Activated CD4-positive, alpha-beta memory T cell treated with anti-CD3 and anti-CD28 coated beads, Interleukin-2, amount 10 ng/mL, durations not matched to agents 7 days and 5 days (primary cell): ENCODE results near the gene FBXL7. TPM values are rescaled to one million over a fixed set of nuclear protein-coding genes. Genes with fewer than 3 reads are reported as not detected.

Experiments
- CTCF ChIA-PET: fragments of 350-600 bp; sonication (Branson Sonifier 250); formaldehyde crosslinking; loops from one replicate; lab custom pipeline; 2021; ENCODE audit warnings: antibody characterized with exemption, inconsistent platforms; lab: Charles Lee
- POLR2A ChIA-PET: fragments of 350-600 bp; sonication (Branson Sonifier 250); formaldehyde crosslinking; loops from one replicate; lab custom pipeline; 2021; ENCODE audit warnings: antibody characterized with exemption; lab: Charles Lee
- DNase-seq: peaks from one replicate; pipeline ENCODE4 v3.0.0-alpha.2; 2020
- H3K27ac Mint-ChIP-seq: one replicate; pipeline ENCODE4 v1.8.0; 2021; ENCODE audit warnings: mild to moderate bottlenecking, mixed read lengths
- H3K27me3 Mint-ChIP-seq: one replicate; pipeline ENCODE4 v1.8.0; 2021; ENCODE audit warnings: mixed read lengths
- H3K36me3 Mint-ChIP-seq: one replicate; pipeline ENCODE4 v1.8.0; 2021; ENCODE audit warnings: low read depth, mixed read lengths
- H3K4me1 Mint-ChIP-seq: one replicate; pipeline ENCODE4 v1.8.0; 2021; ENCODE audit warnings: mixed read lengths
- H3K4me3 Mint-ChIP-seq: one replicate; pipeline ENCODE4 v1.8.0; 2021; ENCODE audit warnings: mild to moderate bottlenecking, mixed read lengths
- H3K9me3 Mint-ChIP-seq: one replicate; pipeline ENCODE4 v1.8.0; 2021; ENCODE audit warnings: mixed read lengths
- total RNA-seq, 2 experiments: library from RNA; stranded (reverse); gene quantifications; one replicate each; pipeline ENCODE4 v1.2.3, GENCODE V29; 2021

The FBXL7 gene
- total RNA-seq, 2 experiments from 2014 or later = not detected

DNA sequence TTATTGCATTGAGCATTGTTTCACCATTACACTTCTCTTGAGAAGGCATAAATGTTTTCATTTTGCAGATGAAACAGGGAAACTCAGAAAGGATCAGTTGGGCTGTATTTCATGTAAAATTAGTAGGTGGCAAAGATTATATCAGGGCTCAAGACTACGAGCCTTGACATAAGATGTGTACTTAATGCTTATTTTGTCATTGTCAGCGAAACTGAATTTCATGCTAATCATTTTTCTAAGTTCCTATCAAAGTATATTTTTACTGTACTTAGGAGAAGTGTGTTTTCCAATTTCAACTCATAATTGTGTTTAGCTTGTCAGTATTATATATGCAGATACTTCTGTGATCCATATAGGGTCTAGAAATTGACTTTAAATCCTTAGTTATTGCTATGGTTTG is 123.8 kb downstream of the FBXL7 start:
- ChIA-PET CTCF (no interaction called here), POLR2A (no interaction called here)
- DNase-seq = no peak
- Mint-ChIP-seq H3K36me3 (no peaks in the 10 kb centered on the region), H3K4me1 (no peaks in the 10 kb centered on the region), H3K27me3 (no peaks in the 10 kb centered on the region), H3K27ac (no peak overlapping the region), H3K9me3 (peaks cover 12% of the 10 kb centered on the region), H3K4me3 (no peak overlapping the region)

DNA sequence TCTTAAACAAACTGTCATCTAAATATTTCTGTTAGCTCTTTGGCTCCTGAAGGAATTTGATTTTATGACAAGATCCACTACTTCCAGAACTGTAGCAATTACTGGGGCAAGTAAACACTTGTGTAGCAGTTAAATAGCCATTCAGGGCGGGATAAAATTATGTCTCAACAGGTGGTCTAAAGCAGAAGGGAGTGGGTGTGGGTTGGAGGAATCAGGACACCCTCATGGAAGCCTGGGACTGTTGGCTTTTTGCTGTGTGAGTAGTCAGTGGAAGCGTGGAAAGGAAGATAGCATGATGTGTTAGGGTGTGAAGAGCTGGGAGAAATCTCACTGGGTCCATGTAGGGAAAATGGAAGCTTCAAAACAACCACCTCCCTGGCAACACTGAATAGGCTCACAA is 127.1 kb downstream of the FBXL7 start:
- Mint-ChIP-seq H3K36me3 (no peaks in the 10 kb centered on the region), H3K4me1 (no peaks in the 10 kb centered on the region), H3K9me3 (peaks cover 4% of the 10 kb centered on the region), H3K4me3 (no peak overlapping the region), H3K27me3 (no peaks in the 10 kb centered on the region), H3K27ac (no peak overlapping the region)
- CTCF ChIA-PET = no interaction called here
- DNase-seq = no peak
- POLR2A ChIA-PET = no interaction called here

DNA sequence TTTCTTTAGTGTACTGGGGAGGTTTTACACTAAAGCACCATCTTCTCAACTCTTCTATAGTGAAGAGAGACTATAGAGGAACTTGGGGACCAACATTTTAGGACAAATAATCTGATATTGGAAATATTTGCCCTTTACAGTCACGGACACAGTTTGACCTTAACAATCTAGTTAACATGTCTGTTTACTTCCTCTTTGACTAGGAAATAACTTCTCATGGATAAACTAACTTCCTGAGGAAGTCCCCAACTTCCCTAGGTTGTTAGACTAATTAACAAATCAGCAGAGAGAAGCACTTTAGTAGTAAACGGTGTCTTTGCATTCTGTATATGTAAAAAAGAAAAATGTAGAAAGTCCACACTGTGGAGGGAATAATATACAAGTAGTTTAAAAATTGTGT is 127.7 kb downstream of the FBXL7 start:
- Mint-ChIP-seq H3K27me3 (no peaks in the 10 kb centered on the region), H3K27ac (no peak overlapping the region), H3K36me3 (no peaks in the 10 kb centered on the region), H3K9me3 (peaks cover 4% of the 10 kb centered on the region), H3K4me1 (no peaks in the 10 kb centered on the region), H3K4me3 (no peak overlapping the region)
- POLR2A ChIA-PET = no interaction called here
- CTCF ChIA-PET = no interaction called here
- no peak for DNase-seq

DNA sequence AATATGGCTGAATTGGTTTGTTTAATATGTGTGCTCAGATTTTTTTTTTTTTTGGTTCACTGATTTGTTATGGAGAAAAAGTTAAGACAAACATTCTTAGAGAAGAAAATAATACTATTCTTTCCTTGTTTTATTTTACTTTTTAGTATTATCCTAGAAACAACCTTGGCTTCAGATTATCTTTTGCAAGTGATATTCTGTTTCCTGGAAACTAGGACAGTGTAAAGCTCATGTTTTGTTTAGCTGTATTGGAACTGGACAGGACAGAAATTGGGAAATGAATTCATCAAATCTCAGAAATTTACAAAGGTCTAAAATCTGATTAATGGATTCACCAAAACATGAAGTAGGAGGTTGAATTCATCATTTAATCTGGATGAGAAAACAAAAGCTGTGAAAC is 130.5 kb downstream of the FBXL7 start:
- CTCF ChIA-PET = no interaction called here
- H3K4me1 Mint-ChIP-seq = no peaks in the 10 kb centered on the region
- H3K4me3 Mint-ChIP-seq = no peak overlapping the region
- H3K36me3 Mint-ChIP-seq = no peaks in the 10 kb centered on the region
- H3K27me3 Mint-ChIP-seq = no peaks in the 10 kb centered on the region
- H3K9me3 Mint-ChIP-seq = peaks cover 2% of the 10 kb centered on the region
- no peak overlapping the region for H3K27ac Mint-ChIP-seq
- no peak for DNase-seq
- POLR2A ChIA-PET = no interaction called here

DNA sequence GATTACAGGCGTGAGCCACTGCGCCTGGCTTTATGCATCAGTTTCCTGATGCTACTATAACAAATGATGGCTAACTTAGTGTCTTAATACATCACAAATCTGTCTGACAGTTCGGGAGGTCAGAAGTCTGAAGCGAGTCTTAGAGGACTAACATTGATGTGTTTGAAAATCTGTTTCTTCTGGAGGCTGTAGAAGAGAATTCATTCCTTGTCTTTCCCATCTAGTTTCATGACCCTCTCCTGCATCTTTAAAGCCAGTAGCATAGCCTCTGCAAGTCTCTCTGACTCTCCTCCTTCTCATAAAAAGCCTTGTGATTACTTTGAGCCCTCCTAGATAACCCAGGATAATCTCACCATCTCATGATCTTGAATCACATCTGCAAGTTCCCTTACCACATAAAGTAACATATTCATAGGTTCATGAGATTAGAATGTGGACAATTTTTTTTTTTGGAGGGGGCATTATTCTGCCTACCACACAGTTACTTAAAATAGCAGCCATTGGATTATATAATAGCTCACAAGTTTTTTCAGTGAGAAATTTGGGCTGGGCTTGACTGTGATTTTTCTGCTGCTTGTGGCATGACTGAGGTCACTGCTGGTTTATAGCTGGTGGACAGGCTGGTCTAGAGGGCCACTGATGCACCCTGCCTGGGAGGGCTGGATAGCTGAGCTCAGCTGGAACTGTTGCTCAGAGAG is 134.8 kb downstream of the FBXL7 start:
- Mint-ChIP-seq H3K4me3 (no peak overlapping the region), H3K9me3 (peaks cover 7% of the 10 kb centered on the region), H3K4me1 (no peaks in the 10 kb centered on the region), H3K27ac (no peak overlapping the region), H3K36me3 (no peaks in the 10 kb centered on the region), H3K27me3 (no peaks in the 10 kb centered on the region)
- CTCF ChIA-PET = interaction anchor here (0.6 to 0.7 kb wide), 2 partner anchors 9 to 22 kb away, joined by 3 to 4 read pairs; no protein-coding TSS in a partner anchor
- no peak for DNase-seq
- POLR2A ChIA-PET = no interaction called here

DNA sequence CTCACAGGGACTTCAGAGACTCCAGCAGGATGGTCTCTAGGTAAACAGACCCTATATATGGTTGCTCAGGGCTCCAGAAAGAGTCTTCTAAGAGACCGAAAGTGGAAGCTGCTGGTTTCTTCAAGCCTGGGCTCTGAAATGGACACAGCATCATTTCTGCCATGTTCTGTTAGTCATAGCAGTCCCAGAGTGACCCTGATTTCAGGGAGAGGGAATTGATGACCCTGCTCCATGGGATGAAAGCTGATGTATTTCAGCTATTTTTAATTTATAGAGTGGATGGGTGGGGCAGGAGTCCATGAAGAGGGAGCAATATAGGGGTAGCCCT is 135.3 kb downstream of the FBXL7 start:
- Mint-ChIP-seq H3K27me3 (no peaks in the 10 kb centered on the region), H3K36me3 (no peaks in the 10 kb centered on the region), H3K27ac (no peak overlapping the region), H3K4me1 (no peaks in the 10 kb centered on the region), H3K4me3 (no peak overlapping the region), H3K9me3 (peaks cover 7% of the 10 kb centered on the region)
- POLR2A ChIA-PET = no interaction called here
- DNase-seq = no peak
- CTCF ChIA-PET = no interaction called here

DNA sequence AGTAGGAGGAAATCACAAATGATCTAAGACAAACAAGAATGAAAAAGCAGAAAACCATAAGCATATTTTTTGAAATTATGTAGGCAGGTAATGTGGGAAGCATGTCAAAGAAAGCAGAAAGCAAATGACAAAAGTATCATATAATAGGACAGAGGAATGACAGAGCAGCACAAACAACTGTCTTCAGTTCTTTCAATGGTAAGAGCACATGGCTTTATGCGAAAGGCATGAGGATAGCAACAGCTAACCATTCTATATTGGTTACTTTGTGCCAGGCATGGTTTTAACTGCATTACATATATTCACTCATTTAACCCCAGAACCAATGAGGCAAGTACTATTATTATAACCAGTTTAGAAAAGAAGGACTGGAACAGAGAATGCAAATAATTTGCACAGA is 137.4 kb downstream of the FBXL7 start:
- peaks cover 7% of the 10 kb centered on the region for H3K9me3 Mint-ChIP-seq
- ChIA-PET POLR2A (no interaction called here), CTCF (no interaction called here)
- H3K4me3 Mint-ChIP-seq = no peak overlapping the region
- no peak overlapping the region for H3K27ac Mint-ChIP-seq
- H3K4me1 Mint-ChIP-seq = no peaks in the 10 kb centered on the region
- no peak for DNase-seq
- no peaks in the 10 kb centered on the region for H3K36me3 Mint-ChIP-seq
- no peaks in the 10 kb centered on the region for H3K27me3 Mint-ChIP-seq

DNA sequence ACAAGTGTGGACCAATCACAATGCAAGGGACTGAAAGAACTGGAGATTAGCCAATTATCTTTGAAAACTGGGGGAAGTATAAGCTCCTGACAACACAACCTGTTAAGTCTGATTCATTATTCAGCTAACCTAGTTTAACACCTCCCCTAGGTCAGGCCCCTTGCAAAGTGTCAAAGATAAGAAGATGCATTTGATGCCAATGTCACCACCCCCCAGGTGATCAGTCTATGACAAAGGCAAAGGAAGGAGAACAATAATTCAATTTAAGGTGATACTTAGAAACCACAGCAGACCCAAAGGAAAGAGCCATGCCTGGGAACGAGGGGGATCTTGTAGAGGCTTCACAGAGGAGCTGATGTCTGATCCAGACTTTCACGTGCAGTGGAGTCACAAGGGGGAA is 137.9 kb downstream of the FBXL7 start:
- DNase-seq = no peak
- H3K4me3 Mint-ChIP-seq = no peak overlapping the region
- CTCF ChIA-PET = no interaction called here
- H3K9me3 Mint-ChIP-seq = peaks cover 7% of the 10 kb centered on the region
- no peak overlapping the region for H3K27ac Mint-ChIP-seq
- H3K4me1 Mint-ChIP-seq = no peaks in the 10 kb centered on the region
- H3K27me3 Mint-ChIP-seq = no peaks in the 10 kb centered on the region
- H3K36me3 Mint-ChIP-seq = no peaks in the 10 kb centered on the region
- POLR2A ChIA-PET = no interaction called here

DNA sequence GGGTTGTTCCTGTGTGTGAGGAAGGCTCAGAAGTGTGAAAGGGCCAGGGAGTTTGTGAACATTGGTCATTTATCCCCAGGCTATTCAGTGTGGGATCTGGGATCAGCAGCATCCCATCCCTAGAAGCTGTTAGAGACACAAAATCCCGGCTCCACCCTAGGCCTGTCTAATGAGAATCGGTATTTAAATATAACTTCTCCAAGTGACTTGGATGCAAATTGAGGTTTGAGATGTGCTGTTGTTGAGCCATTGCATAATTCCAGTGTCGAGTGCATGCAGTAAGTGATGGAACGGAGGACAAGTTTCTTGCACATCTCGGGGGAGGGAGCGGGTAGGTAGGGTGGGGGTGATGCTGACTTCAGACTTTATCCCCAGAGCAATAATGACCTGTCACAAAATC is 138.3 kb downstream of the FBXL7 start:
- peaks cover 7% of the 10 kb centered on the region for H3K9me3 Mint-ChIP-seq
- H3K36me3 Mint-ChIP-seq = no peaks in the 10 kb centered on the region
- ChIA-PET POLR2A (no interaction called here), CTCF (no interaction called here)
- no peak overlapping the region for H3K27ac Mint-ChIP-seq
- no peak for DNase-seq
- no peak overlapping the region for H3K4me3 Mint-ChIP-seq
- H3K4me1 Mint-ChIP-seq = no peaks in the 10 kb centered on the region
- no peaks in the 10 kb centered on the region for H3K27me3 Mint-ChIP-seq

DNA sequence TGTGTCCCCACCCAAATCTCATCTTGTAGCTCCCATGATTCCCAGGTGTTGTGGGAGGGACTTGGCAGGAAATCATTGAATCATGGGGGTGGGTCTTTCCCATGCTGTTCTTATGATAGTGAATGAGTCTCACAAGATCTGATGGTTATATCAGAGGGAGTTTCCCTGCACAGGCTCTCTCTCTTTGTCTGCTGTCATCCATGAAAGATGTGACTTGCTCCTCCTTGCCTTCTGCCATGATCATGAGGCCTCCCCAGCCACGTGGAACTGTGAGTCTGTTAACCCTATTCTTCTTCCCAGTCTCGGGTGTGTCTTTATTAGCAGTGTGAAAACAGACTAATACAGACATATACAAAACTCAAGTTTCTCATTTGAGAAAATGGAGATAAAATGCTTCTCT is 139.3 kb downstream of the FBXL7 start:
- Mint-ChIP-seq H3K36me3 (no peaks in the 10 kb centered on the region), H3K4me1 (no peaks in the 10 kb centered on the region), H3K27ac (no peak overlapping the region), H3K4me3 (no peak overlapping the region), H3K27me3 (no peaks in the 10 kb centered on the region), H3K9me3 (peaks cover 9% of the 10 kb centered on the region)
- ChIA-PET CTCF (no interaction called here), POLR2A (no interaction called here)
- DNase-seq = no peak

DNA sequence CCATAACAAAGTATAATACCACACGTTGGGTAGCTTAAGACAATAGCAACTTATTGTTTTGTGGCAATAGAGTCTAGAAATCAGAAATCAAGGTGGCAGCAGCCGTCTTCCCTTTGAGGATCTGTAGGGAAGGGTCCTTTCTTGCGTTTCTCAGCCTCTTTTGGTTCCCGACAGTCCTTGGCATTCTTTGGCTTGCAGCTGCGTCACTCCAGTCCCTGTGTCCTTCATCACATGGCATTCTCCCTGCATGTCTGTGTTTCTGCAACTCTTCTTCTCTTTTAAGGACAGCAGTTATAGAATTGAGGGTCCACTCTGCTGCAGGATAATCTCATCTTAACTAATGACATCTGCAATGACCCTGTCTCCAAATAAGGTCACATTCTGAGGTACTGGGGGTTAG is 140.1 kb downstream of the FBXL7 start:
- H3K4me1 Mint-ChIP-seq = no peaks in the 10 kb centered on the region
- H3K9me3 Mint-ChIP-seq = peaks cover 12% of the 10 kb centered on the region
- no peaks in the 10 kb centered on the region for H3K27me3 Mint-ChIP-seq
- POLR2A ChIA-PET = no interaction called here
- CTCF ChIA-PET = no interaction called here
- no peak overlapping the region for H3K27ac Mint-ChIP-seq
- DNase-seq = no peak
- no peak overlapping the region for H3K4me3 Mint-ChIP-seq
- no peaks in the 10 kb centered on the region for H3K36me3 Mint-ChIP-seq

DNA sequence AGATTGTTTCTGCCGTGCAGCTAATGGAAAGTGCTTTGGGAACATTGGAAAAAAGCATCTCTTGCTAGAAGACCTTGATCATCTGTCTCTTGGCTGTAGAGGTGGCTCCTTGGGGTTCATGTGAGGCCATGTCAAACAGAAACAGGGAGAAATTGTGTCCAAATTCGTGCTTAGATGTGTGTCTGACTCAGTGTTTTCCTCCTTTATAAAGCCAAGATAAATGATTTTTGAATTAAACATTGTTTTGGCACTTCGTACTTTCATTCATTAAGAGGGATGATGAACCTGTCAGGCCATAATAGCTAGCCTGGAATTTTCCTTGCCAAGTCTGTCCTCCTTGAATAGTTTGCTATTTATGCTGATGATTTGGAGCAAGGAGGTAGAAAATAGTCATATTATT is 143.8 kb downstream of the FBXL7 start:
- no peaks in the 10 kb centered on the region for H3K27me3 Mint-ChIP-seq
- ChIA-PET CTCF (no interaction called here), POLR2A (no interaction called here)
- H3K4me3 Mint-ChIP-seq = no peak overlapping the region
- no peaks in the 10 kb centered on the region for H3K36me3 Mint-ChIP-seq
- H3K27ac Mint-ChIP-seq = no peak overlapping the region
- no peaks in the 10 kb centered on the region for H3K4me1 Mint-ChIP-seq
- DNase-seq = no peak
- peaks cover 9% of the 10 kb centered on the region for H3K9me3 Mint-ChIP-seq

DNA sequence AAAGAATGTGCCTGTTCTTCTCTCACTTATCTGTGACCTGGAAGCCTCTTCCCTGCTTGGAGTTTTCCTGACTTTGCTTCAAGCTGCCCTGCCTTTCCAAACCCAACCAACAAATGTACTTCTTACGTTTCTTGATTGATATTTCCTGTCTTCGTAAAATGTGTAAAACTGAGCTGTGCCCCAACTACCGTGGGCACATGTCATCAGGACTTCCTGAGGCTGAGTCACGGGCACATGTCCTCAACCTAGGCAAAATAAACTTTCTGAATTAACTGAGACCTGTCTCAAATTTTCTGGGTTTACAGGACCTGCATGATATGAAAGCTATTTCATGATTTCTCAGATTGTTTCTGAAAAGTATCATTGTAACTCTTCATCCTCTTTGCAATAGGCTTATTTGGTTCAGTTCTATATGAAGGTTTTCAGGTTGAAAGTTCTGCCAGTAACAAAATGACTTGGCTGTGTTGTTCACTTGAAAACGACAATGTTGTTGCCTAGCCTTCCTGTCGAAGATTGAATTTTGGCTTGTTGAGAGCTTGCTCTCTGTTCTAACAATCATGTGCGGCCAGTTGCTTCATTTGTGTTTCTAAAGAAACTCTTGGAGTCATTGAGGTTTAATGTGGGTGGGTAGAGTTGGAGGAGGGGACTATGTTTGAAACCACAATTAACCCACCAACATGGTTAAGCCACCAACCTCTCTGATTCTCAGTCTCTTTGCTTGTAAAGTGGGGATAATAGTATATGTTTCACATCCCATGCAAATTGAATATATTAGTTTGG is 145.6 kb downstream of the FBXL7 start:
- no peaks in the 10 kb centered on the region for H3K4me1 Mint-ChIP-seq
- DNase-seq = no peak
- no peaks in the 10 kb centered on the region for H3K27me3 Mint-ChIP-seq
- ChIA-PET POLR2A (no interaction called here), CTCF (no interaction called here)
- H3K4me3 Mint-ChIP-seq = no peak overlapping the region
- H3K36me3 Mint-ChIP-seq = no peaks in the 10 kb centered on the region
- H3K9me3 Mint-ChIP-seq = peaks cover 7% of the 10 kb centered on the region
- H3K27ac Mint-ChIP-seq = no peak overlapping the region

DNA sequence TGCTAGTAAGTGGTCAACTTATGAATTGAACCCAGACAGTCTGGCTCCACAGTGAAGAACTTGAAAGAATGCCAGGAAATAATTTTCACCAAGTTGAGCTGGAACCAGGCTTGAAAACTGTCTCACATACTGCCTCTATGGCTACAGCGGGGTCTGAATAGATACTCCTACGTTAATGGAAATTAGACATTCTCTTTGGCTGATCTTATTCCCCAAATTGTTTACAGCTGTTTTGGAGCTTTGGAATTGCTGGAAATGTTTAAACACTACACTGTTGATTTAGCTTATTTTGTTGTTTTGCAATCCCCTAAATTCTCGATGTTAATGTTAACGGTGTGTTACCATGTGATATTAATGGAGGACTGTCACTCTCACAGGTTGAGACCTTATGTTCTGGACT is 146.4 kb downstream of the FBXL7 start:
- H3K27ac Mint-ChIP-seq = no peak overlapping the region
- ChIA-PET POLR2A (no interaction called here), CTCF (no interaction called here)
- no peaks in the 10 kb centered on the region for H3K27me3 Mint-ChIP-seq
- peaks cover 7% of the 10 kb centered on the region for H3K9me3 Mint-ChIP-seq
- H3K36me3 Mint-ChIP-seq = no peaks in the 10 kb centered on the region
- no peak overlapping the region for H3K4me3 Mint-ChIP-seq
- DNase-seq = no peak
- no peaks in the 10 kb centered on the region for H3K4me1 Mint-ChIP-seq
